Thyroid gland (tissue), 4 donors: ENCODE data around the gene AVPI1. TPM values are rescaled to one million over a fixed set of nuclear protein-coding genes. Genes with fewer than 3 reads are reported as not detected.

ENCODE experiments used
- DNase-seq, 2 donors: peaks; one replicate each; pipeline ENCODE4 v3.0.0-alpha.2; 2019
- H3K27ac ChIP-seq, 3 donors: fragments of 200-600 bp; sonication (generic); 1 replicate in 2 of 3; 2 replicates in 1 of 3; pipeline ENCODE4 v1.5.1; 2016 to 2019; ENCODE audit warnings: mild to moderate bottlenecking in 1 of 3, moderate library complexity in 1 of 3
- H3K27me3 ChIP-seq: fragments of 200-600 bp; sonication (generic); one replicate; pipeline ENCODE4 v1.5.1; 2019
- H3K36me3 ChIP-seq, 2 donors: fragments of 200-600 bp; sonication (generic); one replicate each; pipeline ENCODE4 v1.5.1; 2016 to 2019
- H3K4me1 ChIP-seq, 2 donors: fragments of 200-600 bp; sonication (generic); one replicate each; pipeline ENCODE4 v1.5.1; 2017 to 2019
- H3K4me3 ChIP-seq, 3 donors: fragments of 200-600 bp; sonication (generic); replicated peaks in 1 of 3; 1 replicate in 2 of 3; 2 replicates in 1 of 3; pipeline ENCODE4 v1.5.1; 2016; ENCODE audit warnings: mild to moderate bottlenecking in 1 of 3
- H3K9me3 ChIP-seq: fragments of 200-600 bp; sonication (generic); one replicate; pipeline ENCODE4 v1.5.1; 2017
- POLR2A ChIP-seq, 2 donors: fragments of 450-650 bp; IDR thresholded peaks; one replicate each; pipeline ENCODE4 v1.6.1; 2017; ENCODE audit warnings: antibody characterized with exemption in 2 of 2, mild to moderate bottlenecking in 2 of 2, moderate library complexity in 1 of 2
- WGBS, 2 donors: methylation state at CpG; one replicate each; pipeline ENCODE4 v1.1.5; 2017; 5-methylcytosine and 5-hydroxymethylcytosine counted together
- intact Hi-C: fragments of 100-400 bp; cut with DNase I; formaldehyde crosslinking; loops from one replicate; pipeline ENCODE4 v1.15.1; 2023
- total RNA-seq, 4 donors: library from RNA; depleted of rRNA; stranded (reverse); fragments of >200 nt; gene quantifications; one replicate each; pipeline ENCODE4 v1.2.3, GENCODE V29; 2016
- TF ChIP-seq, protein P1 (sequence below), 6 experiments: fragments of 200-600 bp in 3 of 6; fragments of 450-650 bp in 3 of 6; sonication (generic) in 3 of 6; IDR thresholded peaks; one replicate each; pipeline ENCODE4 v1.5.1; 2016 to 2019; ENCODE audit warnings: antibody characterized with exemption in 6 of 6, mild to moderate bottlenecking in 2 of 6, inconsistent platforms in 1 of 6, moderate library complexity in 1 of 6

AVPI1 gene
- total RNA-seq, 4 donors from 2014 or later, result 6.7 to 17.8 (median 11.2) TPM

DNA sequence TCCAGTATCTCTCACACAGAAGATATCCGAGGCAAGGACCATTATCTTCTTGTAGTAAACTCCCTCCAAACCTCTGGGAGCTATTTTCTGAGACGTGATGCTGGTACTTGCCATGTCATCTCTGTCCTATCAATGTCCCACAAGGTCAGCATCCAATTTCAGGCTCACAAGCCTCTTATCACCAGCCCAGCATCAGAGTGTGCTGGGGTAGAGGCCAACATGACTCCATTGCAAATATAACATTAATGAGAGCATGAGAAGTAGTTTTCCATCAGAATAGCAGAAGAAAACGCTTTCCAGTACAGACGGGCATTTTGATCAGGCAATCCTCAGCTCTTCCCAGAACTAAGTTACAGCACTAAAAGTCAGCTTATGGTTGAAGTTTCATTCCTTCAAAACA is 59.3 kb downstream of the AVPI1 start:
- Histone ChIP-seq H3K4me3 (no peak overlapping the region), H3K27me3 (no peaks in the 10 kb centered on the region), H3K36me3 (no peaks in the 10 kb centered on the region), H3K27ac (no peak overlapping the region), H3K4me1 (peaks cover 0 to 6% of the 10 kb centered on the region in 2 donors), H3K9me3 (no peaks in the 10 kb centered on the region)
- intact Hi-C loops, result no loop called here
- WGBS, 2 donors, result 72 to 80% methylated on average over 4 of the region's 4 CpGs
- no peak for DNase-seq
- TF ChIP-seq, protein P1, sequence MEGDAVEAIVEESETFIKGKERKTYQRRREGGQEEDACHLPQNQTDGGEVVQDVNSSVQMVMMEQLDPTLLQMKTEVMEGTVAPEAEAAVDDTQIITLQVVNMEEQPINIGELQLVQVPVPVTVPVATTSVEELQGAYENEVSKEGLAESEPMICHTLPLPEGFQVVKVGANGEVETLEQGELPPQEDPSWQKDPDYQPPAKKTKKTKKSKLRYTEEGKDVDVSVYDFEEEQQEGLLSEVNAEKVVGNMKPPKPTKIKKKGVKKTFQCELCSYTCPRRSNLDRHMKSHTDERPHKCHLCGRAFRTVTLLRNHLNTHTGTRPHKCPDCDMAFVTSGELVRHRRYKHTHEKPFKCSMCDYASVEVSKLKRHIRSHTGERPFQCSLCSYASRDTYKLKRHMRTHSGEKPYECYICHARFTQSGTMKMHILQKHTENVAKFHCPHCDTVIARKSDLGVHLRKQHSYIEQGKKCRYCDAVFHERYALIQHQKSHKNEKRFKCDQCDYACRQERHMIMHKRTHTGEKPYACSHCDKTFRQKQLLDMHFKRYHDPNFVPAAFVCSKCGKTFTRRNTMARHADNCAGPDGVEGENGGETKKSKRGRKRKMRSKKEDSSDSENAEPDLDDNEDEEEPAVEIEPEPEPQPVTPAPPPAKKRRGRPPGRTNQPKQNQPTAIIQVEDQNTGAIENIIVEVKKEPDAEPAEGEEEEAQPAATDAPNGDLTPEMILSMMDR (IDR thresholded peaks at IDR 0.05), result no peak
- TF ChIP-seq POLR2A (IDR thresholded peaks at IDR 0.05), result no peak

Other genes starting within 250 kb of the AVPI1 start
- gene EXOSC1, start 241.2 kb downstream of the AVPI1 start, total RNA-seq, result 10 to 100 TPM; 23.6 to 51.1 (median 29.2) TPM
- 10 to 100 TPM; 36.1 to 52.5 (median 36.5) TPM for gene ZDHHC16, start 241.1 kb downstream of the AVPI1 start, total RNA-seq
- 10 to 100 TPM; 64.7 to 85.7 (median 75.2) TPM for gene MMS19, start 188.8 kb downstream of the AVPI1 start, total RNA-seq
- gene UBTD1, start 188.3 kb downstream of the AVPI1 start, total RNA-seq, result 10 to 100 TPM in 3 of 4 donors, 1 to 10 TPM in 1; 7.8 to 27.8 (median 20.0) TPM
- gene ANKRD2, start 114.5 kb downstream of the AVPI1 start, total RNA-seq, result not detected
- 1 to 10 TPM in 2 of 4 donors, under 1 TPM in 2; 0.67 to 4.5 (median 0.93) TPM for gene HOGA1, start 102.9 kb downstream of the AVPI1 start, total RNA-seq
- 1 to 10 TPM in 2 of 4 donors, not detected in 2; 1.0 to 1.1 TPM for gene C10orf62, start 97.5 kb downstream of the AVPI1 start, total RNA-seq
- 10 to 100 TPM in 2 of 4 donors, 1 to 10 TPM in 2; 4.6 to 18.9 (median 9.7) TPM for gene MORN4, start 53.7 kb downstream of the AVPI1 start, total RNA-seq
- gene PI4K2A, start 46.6 kb downstream of the AVPI1 start, total RNA-seq, result 10 to 100 TPM; 19.9 to 31.3 (median 24.1) TPM
- 10 to 100 TPM in 2 of 4 donors, 1 to 10 TPM in 2; 6.0 to 46.6 (median 10.5) TPM for gene MARVELD1, start 26.5 kb upstream of the AVPI1 start, total RNA-seq
- 10 to 100 TPM; 18.4 to 43.5 (median 24.8) TPM for gene ZFYVE27, start 49.9 kb upstream of the AVPI1 start, total RNA-seq
- gene SFRP5, start 84.8 kb upstream of the AVPI1 start, total RNA-seq, result under 1 TPM in 2 of 4 donors, not detected in 2; 0.22 to 0.40 TPM
- under 1 TPM; under 0.01 to 0.81 (median 0.39) TPM for gene GOLGA7B, start 162.6 kb upstream of the AVPI1 start, total RNA-seq